Coronary artery (tissue), 2 donors: ENCODE data around the gene RTL10.

Experiments used
- DNase-seq: peaks from one replicate; pipeline ENCODE4 v3.0.0-alpha.2; 2017; ENCODE audit warnings: low spot score
- H3K27ac ChIP-seq, 2 donors: fragments of 200-600 bp; sonication (generic); one replicate each; pipeline ENCODE4 v1.5.1; 2016 to 2019
- H3K4me3 ChIP-seq: fragments of 200-600 bp; sonication (generic); 2 replicates; pipeline ENCODE4 v1.5.1; 2016; ENCODE audit warnings: mild to moderate bottlenecking, moderate library complexity
- TF ChIP-seq, protein P1 (sequence below): fragments of 200-600 bp; sonication (generic); IDR thresholded peaks from one replicate; pipeline ENCODE4 v1.5.1; 2019; ENCODE audit warnings: antibody characterized with exemption

The RTL10 gene

DNA sequence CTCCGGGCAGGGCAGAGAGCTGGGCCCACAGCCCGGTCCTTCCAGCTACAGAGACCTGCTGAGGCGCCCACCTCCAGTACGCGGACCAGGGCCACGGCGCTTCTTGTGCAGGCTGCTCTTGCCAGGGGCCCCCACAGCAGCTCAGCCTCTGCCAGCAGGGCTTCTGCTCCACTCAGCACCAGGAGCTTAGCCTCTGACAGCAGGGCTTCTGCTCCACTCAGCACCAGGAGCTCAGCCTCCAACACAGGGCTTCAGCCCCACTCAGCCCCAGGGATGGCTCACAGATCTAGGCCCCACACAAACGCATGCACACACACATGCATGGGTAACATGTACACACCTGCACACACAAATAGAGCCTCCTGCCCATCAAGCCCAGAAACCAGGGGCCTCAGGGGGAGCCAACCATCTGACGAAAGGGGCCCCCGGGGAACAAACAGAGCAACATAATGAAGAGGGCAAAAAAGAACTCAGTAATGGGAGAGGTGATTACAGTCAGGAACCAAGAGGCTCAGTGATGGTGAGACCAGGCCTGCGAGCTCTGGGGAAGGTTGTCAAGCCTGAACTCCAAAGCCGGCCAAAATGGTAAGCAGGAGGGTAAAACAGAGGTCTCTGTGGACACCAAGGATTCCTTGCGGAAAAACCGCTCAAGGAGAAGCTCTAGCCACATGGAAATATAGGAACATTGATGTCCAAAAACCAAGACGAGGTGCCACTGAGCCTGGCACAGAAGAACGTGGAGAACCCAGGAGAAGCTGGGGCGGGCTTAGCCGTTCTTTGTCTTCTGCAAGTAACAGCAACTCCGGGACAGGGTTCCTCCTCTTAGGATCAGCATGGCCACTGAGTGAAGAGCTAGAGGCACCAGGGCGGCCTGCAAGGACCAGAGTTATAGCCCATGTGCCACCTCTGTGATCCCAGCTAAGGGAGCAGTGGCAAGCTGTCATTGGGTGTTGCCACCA, 46.5 kb downstream of the RTL10 start:
- TF ChIP-seq, protein P1, sequence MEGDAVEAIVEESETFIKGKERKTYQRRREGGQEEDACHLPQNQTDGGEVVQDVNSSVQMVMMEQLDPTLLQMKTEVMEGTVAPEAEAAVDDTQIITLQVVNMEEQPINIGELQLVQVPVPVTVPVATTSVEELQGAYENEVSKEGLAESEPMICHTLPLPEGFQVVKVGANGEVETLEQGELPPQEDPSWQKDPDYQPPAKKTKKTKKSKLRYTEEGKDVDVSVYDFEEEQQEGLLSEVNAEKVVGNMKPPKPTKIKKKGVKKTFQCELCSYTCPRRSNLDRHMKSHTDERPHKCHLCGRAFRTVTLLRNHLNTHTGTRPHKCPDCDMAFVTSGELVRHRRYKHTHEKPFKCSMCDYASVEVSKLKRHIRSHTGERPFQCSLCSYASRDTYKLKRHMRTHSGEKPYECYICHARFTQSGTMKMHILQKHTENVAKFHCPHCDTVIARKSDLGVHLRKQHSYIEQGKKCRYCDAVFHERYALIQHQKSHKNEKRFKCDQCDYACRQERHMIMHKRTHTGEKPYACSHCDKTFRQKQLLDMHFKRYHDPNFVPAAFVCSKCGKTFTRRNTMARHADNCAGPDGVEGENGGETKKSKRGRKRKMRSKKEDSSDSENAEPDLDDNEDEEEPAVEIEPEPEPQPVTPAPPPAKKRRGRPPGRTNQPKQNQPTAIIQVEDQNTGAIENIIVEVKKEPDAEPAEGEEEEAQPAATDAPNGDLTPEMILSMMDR = no peak
- no peak overlapping the region for H3K4me3 ChIP-seq
- H3K27ac ChIP-seq = no peak overlapping the region
- DNase-seq = no peak

DNA sequence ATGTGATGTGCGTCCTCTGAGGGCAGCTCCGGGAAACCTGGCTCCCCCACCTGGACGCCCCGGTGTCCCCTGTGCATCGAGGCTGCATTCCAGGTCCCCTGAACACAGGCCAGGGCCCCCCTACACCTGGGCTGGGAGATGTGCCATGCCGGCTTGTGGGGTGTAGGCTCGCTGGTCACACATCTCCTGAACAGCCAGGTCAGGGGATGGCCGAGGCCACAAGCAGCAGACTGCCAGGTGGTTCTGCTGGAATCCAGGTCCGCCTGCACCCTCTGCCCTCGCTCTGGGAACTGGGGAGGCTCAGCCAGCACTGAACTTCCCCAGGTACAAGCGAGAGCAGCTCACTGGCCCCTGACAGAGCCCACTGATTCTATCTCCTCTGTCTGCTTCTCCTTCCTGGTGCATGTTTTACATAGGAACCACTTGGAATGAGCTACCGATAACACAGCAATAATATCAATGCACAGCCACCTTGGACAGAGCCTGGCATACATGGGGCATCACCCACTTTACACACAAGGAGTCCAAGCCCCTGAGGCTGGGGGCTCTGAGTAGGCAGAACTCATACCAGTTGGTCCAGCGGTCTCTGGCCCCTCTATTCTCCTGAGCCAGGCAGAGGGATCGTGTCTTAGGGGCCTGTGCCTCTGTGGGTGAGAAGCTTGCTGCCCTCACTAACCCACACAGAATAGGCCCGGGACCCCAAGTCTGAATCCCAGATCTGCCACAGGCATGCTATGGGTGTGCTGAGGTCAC, 47.3 kb downstream of the RTL10 start:
- H3K27ac ChIP-seq = no peak overlapping the region
- TF ChIP-seq, protein P1 = no peak
- no peak for DNase-seq
- no peak overlapping the region for H3K4me3 ChIP-seq

DNA sequence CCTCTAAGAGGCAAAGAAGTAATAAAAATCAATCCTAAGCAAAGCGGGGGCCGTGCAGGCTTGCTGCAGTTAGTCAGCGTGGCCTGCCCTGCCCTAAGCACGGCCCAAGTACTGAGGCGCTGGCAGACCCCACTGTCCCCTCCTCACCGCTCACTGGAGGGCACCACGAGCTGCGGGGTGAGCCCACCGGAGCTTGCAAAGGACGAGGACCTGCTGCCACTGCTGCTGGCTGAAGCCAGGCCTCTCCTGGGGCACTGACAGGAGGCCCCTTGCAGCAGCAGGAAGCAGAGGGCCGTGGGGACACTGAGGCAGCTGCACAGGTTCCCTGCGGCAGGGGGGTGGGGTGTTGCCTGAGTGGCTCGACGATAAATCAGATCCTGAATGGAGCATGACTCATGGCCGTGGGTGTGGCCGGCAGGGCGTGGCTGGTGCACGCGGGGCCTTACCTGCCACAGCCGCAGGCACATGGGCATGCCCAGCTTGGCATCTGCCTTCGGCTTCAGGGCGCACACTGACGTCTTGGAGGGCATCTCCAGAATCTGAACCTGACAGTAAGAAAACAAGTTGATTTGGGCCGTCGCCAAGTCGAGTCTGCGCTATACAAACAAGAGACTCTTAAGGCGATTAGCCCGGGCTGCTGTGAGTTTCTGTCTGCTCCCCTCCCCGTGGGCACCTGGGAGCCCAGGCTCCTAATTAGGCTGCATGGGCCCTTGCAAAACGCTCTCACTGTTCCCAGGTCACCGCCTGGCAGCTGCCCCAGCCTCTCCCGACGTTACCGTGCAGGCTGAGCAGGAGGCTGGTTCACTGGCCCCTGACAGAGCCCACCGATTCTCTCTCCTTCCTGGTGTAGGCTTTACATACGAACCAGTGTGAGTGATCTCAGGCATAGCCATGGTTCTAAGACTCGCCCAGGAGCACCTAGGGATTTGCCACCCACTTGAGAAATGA, 48.2 kb downstream of the RTL10 start:
- no peak overlapping the region for H3K27ac ChIP-seq
- DNase-seq = no peak
- H3K4me3 ChIP-seq = no peak overlapping the region
- TF ChIP-seq, protein P1 = no peak

DNA sequence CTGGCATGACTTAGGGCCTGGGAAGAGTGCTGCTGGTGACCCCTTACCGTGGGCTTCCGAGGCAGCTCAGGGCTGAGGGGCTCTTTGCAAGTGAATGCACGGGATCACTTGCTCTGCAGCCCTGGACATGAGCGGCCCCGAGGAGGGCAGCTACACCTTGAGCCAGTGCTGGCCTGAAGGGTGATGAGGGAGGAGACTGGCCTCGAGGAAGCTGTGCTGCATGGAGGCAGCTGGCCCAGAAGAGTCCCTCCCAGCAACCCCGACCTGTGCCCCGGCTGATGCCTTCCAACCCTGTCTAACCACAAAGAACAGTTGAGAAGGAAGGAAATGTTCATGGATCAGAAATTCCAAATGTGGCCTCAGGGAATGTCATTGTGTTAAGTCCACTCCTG, 48.9 kb downstream of the RTL10 start:
- H3K27ac ChIP-seq = no peak overlapping the region
- TF ChIP-seq, protein P1 = no peak
- no peak for DNase-seq
- H3K4me3 ChIP-seq = no peak overlapping the region
